HEK293T (cell line): ENCODE measurements around the gene MSRB3.

Experiments
- FOXA1 ChIP-seq: fragments of 450-650 bp; IDR thresholded peaks from 2 replicates; pipeline ENCODE4 v1.6.1; 2016; ENCODE audit warnings: mild to moderate bottlenecking
- FOXK2 ChIP-seq: fragments of 450-650 bp; IDR thresholded peaks from 2 replicates; pipeline ENCODE4 v1.6.1; 2016; ENCODE audit warnings: mild to moderate bottlenecking
- HDGF ChIP-seq: fragments of 450-650 bp; IDR thresholded peaks from 2 replicates; pipeline ENCODE4 v1.6.1; 2017; ENCODE audit warnings: antibody characterized with exemption, borderline replicate concordance
- NFRKB ChIP-seq: fragments of 450-650 bp; IDR thresholded peaks from 2 replicates; pipeline ENCODE4 v1.6.1; 2016; ENCODE audit warnings: mild to moderate bottlenecking, moderate library complexity
- TARDBP ChIP-seq: fragments of 450-650 bp; IDR thresholded peaks from 2 replicates; pipeline ENCODE4 v1.6.1; 2016
- TF ChIP-seq, protein P1 (sequence below): fragments of 450-650 bp; IDR thresholded peaks from 2 replicates; pipeline ENCODE4 v1.6.1; 2016

DNA sequence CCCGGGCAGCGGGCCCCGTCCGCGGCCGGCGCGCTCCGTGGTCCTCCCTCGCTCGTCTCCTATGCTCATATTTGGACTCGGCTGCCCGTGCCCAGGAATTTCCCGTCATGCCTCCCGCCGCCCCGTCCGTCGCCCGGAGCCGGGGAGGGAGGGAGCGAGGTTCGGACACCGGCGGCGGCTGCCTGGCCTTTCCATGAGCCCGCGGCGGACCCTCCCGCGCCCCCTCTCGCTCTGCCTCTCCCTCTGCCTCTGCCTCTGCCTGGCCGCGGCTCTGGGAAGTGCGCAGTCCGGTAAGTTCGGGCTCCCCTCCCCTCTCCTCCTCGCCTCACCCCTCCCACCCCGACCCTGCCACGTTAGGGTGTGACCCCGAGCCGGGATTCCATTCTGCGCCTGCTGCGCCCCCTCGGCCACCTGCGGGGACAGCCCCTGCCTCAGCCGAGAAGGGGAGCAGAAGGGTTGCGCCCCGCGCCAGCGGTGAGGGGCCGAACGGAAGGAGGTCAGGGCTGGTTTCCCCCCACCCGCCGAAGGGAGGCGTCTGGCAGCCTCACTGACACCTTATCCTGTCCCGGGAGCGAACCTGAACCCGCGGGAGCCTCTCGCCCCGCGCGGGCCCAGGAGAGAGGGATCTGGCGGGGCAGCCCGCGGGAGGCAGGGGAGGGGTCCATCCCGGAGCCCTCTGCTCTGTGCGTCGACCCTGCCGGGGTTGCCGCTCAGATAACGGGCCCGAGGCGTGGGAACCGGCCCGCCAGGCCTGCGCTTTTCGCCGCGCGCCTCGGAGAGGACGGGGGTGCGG lies at the start of gene MSRB3:
- TF ChIP-seq NFRKB (no peak), HDGF (no peak), TARDBP (no peak), FOXK2 (no peak), FOXA1 (no peak)
- TF ChIP-seq, protein P1, sequence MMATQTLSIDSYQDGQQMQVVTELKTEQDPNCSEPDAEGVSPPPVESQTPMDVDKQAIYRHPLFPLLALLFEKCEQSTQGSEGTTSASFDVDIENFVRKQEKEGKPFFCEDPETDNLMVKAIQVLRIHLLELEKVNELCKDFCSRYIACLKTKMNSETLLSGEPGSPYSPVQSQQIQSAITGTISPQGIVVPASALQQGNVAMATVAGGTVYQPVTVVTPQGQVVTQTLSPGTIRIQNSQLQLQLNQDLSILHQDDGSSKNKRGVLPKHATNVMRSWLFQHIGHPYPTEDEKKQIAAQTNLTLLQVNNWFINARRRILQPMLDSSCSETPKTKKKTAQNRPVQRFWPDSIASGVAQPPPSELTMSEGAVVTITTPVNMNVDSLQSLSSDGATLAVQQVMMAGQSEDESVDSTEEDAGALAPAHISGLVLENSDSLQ: 0 out of 2 replicates have a peak, but pooled peaks have one; percentile 20
